HG03378 (cell line): ENCODE data around the gene P2RY11.

Experiments used
- ATAC-seq: cut with Tn5 transposase; IDR thresholded peaks from one replicate; pipeline ENCODE4 v1.9.1; 2021; ENCODE audit warnings: mild to moderate bottlenecking, moderate library complexity; ENCODE audit not compliant: unreplicated experiment

P2RY11 gene

GRCh38 chr19:10112895-10113591 lies 1.6 kb downstream of the P2RY11 start:
- no peak for ATAC-seq

- no peak for ATAC-seq
Measured at GRCh38 chr19:10113592-10113963, 2.1 kb downstream of the P2RY11 start.

DNA sequence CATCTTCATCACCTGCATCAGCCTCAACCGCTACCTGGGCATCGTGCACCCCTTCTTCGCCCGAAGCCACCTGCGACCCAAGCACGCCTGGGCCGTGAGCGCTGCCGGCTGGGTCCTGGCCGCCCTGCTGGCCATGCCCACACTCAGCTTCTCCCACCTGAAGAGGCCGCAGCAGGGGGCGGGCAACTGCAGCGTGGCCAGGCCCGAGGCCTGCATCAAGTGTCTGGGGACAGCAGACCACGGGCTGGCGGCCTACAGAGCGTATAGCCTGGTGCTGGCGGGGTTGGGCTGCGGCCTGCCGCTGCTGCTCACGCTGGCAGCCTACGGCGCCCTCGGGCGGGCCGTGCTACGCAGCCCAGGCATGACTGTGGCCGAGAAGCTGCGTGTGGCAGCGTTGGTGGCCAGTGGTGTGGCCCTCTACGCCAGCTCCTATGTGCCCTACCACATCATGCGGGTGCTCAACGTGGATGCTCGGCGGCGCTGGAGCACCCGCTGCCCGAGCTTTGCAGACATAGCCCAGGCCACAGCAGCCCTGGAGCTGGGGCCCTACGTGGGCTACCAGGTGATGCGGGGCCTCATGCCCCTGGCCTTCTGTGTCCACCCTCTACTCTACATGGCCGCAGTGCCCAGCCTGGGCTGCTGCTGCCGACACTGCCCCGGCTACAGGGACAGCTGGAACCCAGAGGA lies 2.6 kb downstream of the P2RY11 start:
- no peak for ATAC-seq

- ATAC-seq, result no peak
Measured at GRCh38 chr19:10114651-10115391, 3.3 kb downstream of the P2RY11 start.

DNA sequence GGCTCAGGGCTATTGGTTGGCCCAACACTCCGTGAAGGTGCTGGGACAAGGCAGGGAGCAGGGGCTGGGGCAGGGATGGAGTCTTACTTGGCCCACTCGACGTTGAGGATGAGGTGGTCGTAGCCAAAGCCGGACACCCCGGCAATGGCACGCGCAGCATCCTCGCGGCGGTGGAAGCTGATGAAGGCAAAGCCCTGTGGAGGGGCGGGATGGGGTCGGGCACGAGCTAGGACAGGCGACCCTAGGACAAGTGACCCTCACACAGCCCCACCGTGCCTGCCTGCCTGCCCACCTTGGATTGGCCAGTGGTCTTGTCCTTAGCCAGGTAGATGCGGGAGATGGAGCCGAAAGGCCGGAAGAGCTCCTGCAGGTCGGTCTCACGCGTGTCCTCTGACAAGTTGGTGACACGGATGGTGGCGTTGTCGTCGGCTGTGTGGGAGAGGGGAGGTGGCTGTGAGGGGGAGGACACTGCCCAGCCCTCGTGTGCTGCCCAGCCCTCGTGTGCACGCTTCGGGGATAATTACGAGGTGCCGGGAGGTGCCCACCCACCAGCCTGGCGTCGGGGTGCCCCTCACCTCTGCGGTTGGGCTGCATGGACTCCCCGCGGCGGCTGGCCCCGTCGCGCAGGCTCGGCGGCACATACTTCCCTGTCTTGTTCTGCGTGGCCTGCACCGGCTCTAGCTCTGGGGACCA lies 4.0 kb downstream of the P2RY11 start:
- ATAC-seq, result no peak

DNA sequence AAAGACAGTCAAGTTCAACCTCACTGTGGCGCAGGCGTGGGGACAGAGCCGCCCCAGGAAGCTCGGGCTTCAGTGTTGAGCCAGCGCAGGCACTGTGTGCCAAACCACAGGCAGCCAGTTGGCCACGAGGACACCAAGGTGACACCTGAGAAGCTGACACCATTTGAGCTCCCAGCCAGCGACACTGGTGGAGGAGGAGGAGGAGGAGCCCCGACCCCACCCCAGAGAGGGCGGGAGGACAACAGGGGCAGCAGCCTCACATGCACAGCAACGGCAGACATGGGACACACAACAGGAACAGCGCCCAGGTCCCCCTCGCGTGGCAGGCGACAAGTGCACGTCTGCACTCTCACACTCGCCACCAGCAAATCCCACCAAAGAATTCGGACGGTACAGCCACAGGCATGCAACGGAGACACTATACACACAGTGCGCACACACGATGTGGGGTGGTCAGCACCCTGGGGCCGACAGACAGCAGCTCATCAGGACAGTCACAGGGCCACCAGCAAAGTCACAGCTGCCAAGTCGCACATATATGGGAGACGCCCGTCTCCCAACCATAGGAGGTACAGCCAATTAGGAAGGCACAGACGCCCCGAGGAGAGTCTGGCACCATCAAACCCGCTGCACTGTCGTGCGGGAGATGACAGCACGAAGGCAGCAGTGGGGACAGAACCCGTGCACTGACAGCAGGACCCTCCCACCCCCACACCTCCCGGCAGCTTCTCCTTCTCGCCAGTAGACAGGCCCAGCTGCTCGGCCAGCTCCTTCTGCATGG lies 4.8 kb downstream of the P2RY11 start:
- ATAC-seq, result no peak

DNA sequence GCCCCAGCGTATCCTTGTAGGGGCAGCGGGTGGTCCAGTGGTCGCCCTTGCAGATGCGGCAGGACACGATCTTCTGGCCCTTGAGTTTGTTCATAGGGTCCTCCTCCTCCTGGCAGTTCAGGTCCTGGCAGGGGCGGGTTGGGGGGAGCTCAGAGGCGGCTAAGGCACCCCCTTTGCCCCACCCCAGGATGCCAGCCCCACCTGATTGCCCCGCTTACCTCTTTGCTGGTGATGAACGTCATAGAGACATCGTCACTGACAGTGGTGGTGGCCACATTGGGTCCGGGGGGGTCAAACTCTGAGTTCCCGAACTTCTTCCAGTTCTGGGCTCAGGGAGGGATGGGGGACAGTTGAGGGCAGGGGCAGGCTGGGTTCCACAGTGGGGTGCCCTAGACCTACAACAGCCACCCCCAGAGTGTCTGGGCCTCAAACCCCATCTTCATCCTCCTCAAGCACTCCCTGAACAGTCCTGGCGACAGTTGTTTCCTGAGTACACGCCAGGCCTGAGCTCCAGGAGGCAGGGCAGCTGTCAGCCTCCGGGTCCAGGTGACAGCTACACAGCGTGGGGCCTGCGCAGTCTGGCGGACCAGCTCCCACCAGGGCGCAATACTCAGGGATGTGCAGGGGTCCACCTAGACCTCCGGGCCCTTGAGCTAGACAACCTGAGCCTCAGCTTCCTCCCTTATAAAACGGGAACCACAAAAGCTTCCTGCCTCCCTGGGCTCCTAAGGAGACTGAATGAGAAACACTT lies 5.5 kb downstream of the P2RY11 start:
- ATAC-seq, result no peak

GRCh38 chr19:10118960-10119359 lies 7.5 kb downstream of the P2RY11 start:
- ATAC-seq, result no peak

GRCh38 chr19:10120538-10121189 lies 9.2 kb downstream of the P2RY11 start:
- ATAC-seq, result no peak

DNA sequence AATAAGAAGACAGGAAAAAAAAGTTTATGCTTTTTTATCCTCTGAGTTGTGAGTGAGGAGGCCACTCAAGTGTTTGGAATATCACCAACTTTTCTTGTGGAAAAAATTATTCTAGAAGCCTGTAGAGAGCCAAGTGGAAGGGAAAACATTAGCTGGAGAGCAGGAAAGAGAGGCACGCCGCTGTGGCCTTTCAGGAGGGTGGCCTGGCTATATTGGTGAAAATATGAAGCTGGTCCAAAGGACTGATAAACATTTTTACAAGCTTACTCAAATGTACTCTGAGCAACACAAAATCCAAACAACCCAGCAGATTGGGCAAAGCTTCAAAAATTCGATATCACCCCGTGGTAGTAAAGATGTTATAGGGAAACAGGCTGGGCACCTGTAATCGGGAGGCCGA lies 10.6 kb downstream of the P2RY11 start:
- ATAC-seq, result no peak

DNA sequence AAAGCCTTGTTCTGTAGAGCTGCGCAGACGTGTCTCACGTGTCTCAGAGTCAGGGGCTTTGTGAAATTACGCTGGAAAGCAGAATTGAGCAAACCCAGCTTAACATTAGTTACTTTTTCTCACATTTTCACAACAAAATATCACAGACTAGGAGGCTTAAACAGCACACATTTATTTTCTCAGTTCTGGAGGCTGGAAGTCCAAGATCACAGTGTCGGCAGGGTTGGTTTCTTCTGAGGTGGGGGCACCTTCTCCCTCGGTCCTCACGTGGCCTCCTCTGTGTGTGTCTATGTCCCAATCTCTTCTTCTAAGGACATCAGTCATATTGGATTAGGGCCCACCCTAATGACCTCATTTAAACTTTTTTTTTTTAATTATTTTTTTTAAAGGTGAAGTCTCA lies 12.9 kb downstream of the P2RY11 start:
- ATAC-seq, result no peak

DNA sequence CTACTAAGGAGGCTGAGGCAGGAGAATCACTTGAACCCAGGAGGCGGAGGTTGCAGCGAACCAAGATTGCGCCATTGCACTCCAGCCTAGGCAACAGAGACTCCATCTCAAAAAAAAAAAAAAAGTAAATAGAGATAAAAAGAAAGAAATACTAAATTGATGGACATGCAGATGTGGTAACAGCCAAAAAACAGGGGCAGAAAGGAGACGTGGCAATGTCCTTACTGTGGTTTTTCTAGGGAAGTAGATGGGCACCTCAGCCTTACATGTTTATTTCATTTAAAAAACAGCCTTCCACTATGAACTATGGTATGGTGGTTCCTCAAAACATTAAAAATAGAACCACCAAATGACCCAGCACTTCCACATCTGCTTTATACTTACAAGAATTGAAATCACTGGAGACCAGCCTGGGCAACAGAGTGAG lies 14.7 kb downstream of the P2RY11 start:
- ATAC-seq, result no peak

GRCh38 chr19:10132905-10133304 lies 21.4 kb downstream of the P2RY11 start:
- no peak for ATAC-seq

- ATAC-seq, result no peak
Measured at GRCh38 chr19:10133596-10133995, 22.1 kb downstream of the P2RY11 start.

DNA sequence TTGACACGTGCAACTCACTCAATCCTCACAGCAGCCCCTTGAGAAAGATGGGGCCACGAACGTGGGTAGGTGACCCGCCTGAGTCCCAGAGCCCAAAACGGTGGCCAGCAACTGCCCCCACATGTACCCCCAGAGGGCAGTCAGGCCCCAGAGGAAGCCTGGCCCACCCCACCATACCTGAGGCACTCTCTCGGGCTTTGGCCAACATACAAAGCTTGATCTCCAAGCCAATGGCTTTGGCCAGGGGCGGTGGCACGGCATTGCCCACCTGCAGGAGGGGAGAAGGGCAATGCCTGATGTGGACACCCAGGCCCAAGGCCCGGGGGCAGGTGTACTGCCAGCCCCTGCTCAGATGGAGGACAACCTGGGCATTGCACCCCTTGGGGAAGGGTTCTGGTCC lies 22.5 kb downstream of the P2RY11 start:
- no peak for ATAC-seq

- no peak for ATAC-seq
Measured at GRCh38 chr19:10135551-10136334, 24.2 kb downstream of the P2RY11 start.

DNA sequence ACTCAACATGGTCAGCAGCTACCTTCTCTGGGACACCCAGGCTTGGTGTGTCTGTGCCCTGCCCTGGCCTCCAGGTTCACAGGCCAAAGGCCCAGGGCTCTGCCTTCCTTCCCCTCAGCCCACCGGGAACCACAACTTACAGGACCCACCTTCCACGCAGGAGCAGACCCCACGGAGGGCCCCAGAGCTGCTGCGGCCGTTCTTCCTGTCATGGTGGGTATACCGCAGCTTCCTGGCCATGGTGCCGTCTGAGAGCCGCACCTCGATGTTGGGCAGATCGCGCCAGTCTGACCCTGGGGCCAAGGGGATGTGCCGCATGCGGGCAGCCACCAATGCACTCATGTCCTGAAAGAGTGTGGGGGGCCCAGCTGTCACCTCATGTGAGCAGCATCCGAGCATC lies 25.4 kb downstream of the P2RY11 start:
- ATAC-seq, result no peak

GRCh38 chr19:10137751-10138682 lies 26.5 kb downstream of the P2RY11 start:
- no peak for ATAC-seq
